SIG-M5 (cell line): Measurements from ENCODE around the gene NCK2.
"Not testable (repeated sequence)": the region's sequence is repeated elsewhere in the genome, so short reads cannot be mapped to it uniquely, and the experiment has no call there.

Experiments used
- DNase-seq: peaks from one replicate; lab custom pipeline; 2025; lab: John Stamatoyannopoulos, UW

The NCK2 gene

DNA sequence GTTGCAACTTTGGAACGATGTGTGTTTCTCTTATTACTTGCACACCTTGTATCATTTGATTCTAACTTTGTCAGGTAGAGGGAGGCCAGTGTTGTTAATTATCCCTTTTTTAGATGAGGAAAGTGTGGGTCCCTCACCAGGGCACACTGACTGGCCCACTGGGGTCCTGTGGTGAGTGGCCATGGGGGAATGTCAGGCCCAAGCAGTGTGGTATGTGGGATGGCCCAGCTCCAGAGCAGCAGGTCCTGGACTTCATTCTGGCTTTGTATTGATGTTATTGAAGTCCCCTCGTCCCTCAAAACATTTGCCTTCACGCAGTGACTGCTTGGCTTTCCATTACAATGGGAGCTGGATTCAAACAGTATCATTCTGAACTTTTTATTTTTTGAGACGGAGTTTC lies 11.7 kb downstream of the NCK2 start:
- no peak for DNase-seq

DNA sequence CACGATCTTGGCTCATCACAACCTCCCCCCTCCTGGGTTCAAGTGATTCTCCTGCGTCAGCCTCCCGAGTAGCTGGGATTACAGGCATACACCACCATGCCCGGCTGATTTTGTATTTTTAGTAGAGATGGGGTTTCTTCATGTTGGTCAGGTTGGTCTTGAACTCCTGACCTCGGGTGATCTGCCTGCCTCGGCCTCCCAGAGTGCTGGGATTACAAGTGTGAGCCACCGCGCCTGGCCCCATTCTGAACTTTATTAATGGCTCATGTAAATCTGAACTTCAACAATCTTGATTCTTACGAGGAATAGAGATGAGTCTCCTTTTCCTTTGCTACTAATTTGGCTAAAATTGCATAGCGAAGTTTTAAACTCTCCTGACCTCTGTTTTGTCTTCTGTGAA lies 12.2 kb downstream of the NCK2 start:
- not testable (repeated sequence) for DNase-seq

DNA sequence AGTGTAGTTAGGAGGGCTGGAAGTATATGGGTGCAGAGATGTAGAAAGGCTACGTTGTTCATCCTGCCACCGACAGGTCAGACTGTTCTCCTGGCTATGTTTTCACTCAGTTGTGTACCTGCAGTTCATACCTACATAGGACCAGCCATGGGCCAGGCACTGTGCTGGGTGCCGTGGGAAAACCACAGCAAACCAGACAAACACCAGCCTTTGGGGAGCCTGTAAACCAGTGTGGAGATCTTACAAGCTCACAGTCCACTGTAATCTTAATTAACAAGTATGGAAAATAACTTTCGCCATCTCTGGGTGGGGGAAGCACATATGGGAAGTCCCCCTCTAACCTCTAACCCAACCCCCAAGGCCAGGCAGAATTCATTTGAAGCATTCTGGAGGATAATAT lies 12.7 kb downstream of the NCK2 start:
- no peak for DNase-seq

DNA sequence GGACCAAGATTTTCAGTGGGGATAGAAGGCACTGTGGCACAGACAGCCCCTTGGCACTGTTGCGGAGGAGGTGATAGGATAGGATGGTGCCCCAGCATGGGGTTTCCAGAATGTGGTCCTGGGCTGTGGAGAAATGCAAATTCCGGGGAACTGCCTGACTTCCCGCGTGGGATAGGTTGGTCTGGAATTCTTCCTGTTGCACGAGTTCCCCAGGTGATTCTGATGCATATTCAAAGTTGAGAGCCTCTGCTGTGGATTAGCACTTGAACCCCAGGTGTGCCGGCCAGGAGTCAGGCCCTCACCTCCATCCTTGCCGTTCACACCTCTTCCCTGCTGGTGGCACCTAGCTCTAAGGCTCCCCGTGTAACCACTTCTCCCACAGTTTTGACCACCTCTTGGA lies 15.5 kb downstream of the NCK2 start:
- DNase-seq, result no peak

DNA sequence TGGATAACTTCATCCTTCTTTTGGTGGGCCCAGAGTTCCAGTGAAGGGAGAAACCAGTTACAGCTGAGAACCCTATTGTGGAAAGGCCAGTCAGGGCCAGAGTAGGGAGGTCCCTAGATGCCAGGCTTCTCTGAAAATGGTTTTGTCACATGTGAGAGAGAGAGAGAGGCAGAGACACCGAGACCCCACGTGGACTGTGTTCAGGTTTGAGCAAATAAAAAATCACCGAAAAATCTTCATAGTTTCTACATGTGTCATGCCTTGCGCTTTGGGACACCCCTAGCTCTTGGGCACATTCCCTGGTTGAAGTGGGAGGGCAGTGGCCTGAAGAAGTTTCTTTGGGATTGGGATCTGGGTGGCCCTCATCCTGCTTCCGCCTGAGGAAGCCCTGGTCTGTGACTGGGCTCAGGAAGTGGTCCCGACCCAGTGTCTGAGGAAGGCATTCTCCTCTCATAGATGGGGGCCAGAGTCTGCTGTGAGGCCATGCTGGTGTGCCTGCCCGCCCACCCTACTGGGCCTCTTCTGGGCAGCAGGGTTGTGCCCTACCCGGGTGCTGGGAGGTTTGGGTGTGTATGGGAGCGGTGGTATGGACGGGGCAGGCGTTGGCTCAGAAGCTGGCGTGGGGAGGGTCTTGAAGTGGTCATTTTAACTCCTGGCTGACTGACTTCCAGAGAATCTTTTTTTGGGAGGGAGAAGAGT lies 16.1 kb downstream of the NCK2 start:
- DNase-seq, result no peak

DNA sequence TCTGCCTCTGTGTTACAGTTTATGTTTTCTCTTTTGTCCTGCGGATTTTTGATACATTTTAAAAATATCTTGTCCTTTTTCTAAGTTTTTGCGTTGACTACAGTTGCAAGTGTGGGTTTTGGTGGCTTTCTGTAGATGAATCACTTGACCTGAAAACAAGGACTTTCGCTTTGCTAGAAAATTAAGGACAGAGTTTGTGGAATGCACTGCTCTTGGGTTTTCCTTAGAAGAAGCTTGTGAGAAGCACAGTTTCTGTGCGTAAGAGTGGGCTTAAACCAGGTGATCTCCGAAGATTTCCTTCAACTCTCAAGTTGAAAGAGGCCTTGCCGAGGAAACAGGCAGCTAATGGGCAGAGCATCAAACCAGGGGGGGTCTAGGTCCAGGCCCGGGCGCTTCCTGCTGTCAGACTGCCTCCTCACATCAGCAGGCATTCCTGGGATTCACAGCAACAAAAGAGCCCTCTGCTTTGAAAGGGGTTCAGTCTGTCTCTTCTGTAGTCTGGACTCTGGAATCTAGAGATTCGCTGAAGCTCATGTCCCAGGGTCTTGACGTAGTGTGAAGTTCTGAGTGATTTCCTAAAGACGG lies 17.3 kb downstream of the NCK2 start:
- no peak for DNase-seq

DNA sequence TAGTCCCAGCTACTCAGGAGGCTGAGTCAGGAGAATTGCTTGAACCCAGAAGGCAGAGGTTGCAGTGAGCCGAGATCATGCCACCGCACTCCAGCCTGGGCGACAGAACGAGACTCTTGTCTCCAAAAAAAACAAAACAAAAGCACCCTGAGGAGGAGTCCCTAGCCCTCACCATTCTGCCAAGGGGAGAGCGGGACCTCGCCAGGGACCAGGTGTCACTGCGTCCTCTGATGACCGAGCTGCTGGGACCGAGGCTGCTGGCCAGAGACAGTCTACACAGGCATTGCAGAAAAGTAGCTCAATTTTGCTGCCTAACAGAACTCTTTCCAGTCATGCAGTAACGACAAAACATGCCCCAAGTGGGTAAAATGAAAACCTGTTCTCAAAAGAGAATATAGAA lies 18.4 kb downstream of the NCK2 start:
- DNase-seq, result no peak

DNA sequence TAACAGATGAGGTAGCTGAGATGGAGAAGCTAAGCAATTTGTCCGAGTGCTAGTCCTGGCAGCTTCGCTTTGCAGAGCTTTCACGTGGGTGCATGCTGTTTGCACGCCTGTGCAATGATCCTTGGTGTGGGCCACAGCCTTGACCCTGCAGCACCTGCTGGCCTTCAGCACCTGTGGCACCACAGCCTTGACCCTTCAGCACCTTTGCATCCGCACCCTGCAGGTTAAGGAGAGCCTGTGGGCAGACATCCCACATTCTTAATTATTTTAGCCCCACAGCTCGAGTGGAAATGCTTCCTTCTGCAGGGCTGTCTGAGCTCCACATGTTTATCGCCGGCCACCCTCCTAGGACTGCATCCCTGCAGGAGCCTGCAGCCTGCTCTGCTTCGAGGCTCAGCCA lies 19.3 kb downstream of the NCK2 start:
- DNase-seq, result no peak

DNA sequence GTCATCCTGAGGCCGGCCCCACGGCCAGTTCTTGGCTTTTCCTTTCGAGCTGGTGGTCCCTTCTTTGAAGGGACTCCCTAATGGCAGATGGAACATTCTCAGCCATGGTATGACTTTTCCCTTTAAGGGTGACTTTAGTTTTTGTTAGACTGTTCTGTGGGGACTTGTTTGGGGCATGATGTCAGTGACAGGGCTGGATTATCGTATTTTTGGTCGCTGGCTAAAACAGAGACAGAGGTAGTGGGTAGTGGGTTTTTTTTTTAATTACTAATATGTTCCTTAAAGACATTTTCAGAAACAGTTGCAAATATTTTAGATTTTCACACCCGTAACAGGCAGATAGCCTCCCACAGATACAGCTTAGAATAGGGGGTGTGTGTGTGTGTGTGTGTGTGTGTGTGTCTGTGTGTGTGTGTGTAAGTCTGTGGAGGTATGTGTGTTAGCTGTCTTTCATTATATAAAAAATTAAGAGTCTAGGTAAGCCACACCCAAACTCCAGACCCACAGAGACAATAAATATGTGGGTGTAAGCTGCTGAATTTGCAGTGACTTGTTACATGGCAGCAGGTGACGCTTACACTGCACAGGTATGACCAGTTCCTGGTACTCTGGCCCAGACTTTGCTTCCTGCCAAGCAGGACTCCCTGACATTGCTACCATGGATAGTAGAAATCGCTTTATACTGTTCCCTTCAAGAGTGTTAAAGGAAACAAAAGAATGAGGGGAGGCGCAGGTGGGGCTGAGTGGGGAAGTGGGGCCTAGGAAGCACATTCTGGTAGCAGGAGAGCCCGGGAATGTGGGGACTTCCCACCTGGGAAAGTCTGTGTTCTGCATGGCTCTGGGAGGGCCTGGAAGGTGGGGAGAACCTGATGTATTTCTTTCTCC lies 20.9 kb downstream of the NCK2 start:
- DNase-seq, result no peak

DNA sequence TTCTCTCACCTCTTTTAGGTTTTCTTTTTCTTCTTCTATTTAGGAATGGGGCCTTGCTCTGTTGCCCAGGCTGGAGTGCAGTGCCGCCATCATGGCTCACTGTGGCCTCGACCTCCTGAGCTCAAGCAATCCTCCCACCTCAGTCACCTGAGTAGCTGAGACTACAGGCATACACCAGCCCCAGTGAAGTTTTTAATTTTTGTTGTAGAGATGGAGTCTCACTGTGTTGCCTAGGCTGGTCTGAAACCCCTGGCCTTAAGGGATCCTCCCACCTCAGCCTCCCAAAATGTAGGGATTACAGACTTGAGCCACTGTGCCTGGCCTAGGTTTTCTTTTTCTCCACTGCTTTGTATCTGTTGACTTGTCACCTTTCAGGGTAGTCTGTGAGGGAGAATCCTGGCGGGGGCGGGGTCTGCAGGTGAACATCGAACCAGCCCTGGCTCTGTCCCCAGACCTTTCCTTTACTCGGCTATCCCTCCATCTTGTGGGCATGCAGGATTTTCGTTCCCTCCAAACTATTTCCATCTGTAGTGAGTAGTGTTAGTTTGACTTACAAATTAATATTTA lies 21.7 kb downstream of the NCK2 start:
- no peak for DNase-seq

DNA sequence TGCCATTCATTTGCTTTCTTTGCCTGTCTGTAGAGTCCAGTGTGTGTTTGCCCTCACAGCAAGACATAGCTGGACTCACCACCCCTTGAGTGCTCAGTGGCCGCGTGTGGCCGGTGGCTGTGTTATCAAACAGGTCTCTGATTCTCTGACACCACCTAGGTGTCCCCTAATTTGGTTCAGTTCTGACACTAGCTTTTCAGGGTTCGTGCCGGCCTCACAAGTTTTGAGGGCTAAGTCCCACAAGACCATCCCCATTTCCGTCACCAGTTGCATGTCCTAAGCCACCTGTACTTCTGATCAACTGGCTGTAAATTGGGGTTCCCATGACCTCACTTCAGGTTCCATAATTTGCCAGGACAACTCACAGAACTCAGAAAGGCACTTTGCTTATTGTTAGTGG lies 23.5 kb downstream of the NCK2 start:
- no peak for DNase-seq

DNA sequence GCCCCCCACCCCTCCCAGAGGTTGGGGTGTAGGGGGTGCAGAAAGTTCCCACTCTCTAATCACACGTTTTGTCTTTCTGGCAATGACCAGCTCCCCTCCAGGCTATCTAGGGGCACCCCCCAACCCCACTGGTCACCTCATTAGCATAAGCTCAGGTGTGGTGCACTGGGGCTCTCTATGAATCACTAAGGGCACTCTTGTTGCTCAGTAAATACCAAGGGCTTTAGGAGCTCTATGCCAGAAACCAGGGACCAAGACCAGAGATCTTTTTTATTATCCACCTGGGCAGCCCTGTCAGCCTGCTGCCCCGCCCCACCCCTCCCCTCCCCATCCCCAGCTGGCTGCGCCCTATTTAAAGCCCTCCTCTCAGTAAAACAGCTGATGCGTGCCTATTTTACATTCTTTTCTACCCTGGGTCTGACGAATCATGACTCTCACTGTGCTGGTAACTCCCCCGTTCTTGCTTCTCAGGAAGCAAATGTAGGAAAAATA lies 24.3 kb downstream of the NCK2 start:
- no peak for DNase-seq

DNA sequence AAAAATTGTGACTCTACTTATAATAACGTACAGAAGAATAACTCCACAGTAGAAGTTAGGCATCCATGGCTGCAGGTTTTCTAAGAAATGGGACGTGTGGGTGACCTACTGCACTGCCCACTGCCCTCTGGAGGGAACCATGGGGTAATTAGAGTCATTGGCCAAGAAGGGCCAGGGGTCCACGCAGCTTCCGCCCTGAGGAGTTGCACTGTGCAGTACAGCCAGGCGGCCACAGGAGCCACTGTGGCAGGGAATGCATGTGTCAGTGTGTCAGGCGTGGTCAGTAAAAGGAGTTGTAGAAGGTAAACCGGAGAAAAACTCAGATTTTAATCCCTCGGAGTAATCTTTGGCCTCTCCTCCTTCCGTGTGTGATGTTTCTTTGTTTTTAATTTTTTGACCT lies 24.8 kb downstream of the NCK2 start:
- DNase-seq, result no peak

DNA sequence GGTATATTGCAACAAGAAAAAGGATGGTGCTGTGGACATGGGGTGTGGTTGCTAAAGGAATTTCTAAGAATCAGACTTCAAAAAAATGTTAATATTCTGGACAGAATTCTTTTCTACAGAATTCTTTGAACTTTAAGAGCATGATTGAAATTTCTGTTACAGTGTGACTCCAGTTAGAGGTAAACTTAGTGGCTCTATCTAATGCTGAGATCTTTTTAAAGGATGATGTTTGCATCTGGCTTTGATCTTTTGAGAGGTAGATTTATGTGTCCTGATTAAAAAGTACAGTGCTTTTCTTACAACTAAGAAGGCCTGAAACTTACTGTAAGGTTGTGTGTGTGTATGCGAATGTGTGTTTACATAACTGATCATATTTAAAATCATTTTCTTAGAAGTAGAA lies 25.4 kb downstream of the NCK2 start:
- DNase-seq, result no peak

DNA sequence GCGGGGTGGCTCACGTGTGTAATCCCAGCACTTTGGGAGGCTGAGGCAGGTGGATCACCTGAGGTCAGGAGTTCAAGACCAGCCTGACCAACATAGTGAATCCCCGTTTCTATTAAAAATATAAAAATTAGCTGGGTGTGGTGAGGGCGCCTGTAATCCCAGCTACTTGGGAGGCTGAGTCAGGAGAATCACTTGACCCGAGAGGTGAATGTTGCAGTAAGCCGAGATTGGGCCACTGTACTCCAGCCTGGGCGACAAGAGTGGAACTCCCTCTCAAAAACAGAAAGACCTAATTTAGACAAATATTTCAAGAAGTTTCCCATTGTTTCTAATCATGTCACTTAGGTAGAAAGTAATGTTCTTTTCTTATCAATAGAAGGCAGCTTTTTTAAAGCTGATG lies 26.6 kb downstream of the NCK2 start:
- DNase-seq, result not testable (repeated sequence)

DNA sequence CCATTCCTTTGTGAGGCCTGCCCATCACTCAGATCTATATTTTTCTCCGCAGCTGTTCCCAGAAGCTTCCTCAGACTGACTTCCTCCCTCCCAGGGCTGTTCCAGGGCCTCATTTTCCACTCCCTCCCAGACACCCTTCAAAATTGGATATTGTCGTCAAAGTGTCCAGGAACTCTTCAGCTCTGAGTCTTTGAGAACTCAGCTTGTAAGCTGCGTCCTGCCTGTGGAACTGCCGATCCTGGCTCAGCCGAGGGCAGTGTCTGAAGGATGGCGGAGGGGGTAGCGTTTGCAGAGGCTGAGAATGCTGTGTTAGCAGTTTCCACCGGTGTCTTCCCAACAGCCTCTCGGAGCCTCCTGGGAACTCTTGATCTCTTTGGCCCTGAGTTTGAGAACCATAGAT lies 27.1 kb downstream of the NCK2 start:
- no peak for DNase-seq

DNA sequence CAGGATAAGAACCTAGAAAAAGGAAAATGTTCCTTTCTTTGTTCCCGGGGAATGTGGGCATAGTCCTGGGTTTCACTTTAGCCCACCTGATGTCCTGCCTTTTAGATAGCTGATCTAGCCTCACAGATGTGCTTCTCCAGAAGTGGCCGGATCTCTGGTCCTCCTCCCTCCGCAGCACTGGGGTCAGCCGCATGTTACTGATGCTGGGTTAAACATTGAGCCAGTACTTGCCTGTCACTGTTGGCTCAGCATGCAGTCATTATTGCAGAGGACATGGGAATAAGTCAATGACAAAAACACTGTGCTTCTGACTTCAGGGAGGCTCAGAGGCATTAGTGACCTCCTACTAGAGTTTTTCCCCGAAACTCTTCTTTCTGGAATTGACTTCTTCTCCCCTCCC lies 27.6 kb downstream of the NCK2 start:
- no peak for DNase-seq

DNA sequence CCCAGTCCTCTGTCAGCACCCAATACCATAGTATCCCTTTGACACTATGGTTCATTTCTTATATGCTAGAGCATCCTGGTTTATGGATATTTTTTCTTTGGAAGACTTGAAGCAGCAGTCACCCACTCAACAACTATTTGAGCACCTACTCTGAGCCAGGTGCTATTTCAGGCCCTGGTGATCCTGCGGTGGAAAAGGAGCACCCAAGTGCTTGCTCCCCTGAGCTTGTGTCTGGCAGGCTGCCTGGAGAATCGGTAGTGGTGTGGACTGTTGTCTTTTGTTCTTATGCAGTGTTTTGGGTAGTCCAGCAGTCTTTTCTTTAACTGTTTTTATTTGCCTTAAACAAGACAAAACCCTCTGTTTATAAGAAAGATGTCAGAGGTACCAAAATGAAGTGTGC lies 28.9 kb downstream of the NCK2 start:
- no peak for DNase-seq

DNA sequence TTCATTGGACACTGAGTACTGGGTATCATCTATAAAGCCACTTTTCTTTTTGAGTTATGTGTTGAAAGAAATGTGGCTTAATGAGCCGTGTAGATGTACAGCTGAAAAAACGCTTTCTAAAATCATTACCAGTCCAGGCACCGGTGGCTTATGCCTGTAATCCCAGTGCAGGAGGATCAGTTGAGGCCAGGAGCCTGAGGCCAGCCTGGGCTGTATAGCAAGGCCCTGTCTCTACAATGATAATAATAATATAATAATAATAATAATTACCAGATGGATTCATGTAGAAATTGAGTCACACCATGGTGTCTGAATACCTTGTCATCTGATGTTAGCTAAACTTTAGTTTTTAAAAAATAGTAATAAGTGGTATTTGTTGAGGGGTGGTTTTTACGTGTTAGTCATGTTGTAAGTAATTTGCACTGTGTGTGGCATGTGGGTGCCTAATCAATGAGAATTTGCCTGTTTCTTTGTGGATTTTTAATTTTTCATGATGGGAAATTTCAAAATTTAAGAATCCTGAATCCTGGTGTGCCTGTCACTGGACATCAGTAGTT lies 30.1 kb downstream of the NCK2 start:
- DNase-seq, result no peak

DNA sequence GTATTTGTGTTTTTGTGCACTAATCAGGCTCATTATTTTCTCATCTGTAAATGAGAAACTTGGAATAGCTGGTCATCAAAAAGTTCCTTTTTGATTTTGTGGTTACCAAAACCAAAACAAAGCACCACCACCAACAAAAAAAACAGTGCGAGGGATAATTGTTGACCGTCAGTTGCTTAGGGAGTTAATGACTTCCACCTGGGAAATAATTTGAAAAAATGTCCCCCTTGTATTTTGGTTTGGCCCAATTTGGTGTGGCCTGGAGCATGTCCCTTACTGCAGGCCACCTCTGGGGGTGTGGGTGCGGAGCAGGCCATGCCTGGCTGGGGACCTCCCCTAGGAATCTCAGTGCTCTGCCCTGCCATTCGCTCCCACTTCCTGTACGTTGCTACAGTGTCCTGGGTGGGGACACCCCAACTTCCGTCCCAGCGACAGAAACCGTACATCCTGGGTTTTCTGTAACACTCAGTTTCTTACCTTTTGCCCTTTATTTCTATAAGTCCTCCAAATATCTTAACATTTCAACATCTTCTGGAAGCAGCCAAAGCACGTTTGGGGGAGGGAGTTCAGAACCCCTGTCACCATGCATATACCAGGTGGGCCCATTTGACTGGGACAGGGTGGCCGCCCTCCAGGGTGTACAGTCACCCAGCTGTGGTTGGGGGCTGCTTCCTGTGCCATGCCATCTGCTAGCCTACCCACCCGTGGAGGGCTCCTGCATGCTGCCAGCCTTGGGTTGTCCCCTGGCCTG lies 31.3 kb downstream of the NCK2 start:
- DNase-seq, result no peak

DNA sequence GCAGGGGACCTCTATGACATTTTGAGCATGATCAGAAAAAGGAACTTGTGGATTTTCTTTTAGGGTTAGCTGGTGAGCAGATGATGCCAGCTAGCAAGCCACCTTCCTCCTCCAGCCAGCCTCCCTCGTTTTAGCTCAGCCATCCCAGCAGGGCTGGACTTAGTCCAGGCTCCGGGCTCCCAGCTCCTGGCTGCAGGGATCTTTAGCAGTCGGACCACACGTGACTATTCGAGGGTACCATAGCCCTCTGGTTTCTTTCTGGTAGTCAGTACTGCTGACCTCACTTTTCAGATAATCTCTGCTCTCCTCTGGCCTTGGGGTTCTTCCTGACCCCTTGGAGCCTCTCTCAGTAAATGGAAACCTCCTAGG lies 31.8 kb downstream of the NCK2 start:
- DNase-seq, result no peak

DNA sequence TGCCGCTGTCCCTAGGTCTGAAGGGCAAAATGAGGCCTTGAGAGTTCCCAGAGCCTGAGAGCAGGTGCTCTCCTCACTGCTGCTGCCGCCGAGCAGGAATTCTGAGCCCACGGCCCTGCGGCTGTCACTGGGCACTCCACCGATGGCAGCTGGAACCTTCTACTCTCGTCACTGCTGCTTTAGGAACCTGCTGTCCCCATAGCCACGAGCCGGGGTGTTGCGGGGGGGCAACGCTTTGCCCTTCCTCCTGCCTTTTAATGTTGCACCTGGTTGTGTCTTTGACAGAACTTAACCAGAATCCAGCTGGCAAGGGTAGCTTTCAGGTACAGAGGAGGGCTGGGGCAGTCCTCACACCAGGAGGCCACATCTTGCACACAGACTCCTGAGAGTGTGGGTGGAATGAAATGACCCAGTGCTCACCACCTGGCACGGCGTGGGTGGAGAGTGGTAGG lies 32.3 kb downstream of the NCK2 start:
- DNase-seq, result no peak
